Retinal pigment epithelial cell (primary cell): ENCODE data around the gene MRGPRX2.

Experiments
- DNase-seq: peaks from one replicate; pipeline ENCODE4 v3.0.0-alpha.2; 2010; ENCODE audit warnings: low read depth
- H3K4me3 ChIP-seq: 2 replicates; pipeline ENCODE4 v1.5.1; 2011; ENCODE audit warnings: mild to moderate bottlenecking, low read length, control low read depth, moderate library complexity
- TF ChIP-seq, protein P1 (sequence below): conservative IDR thresholded peaks from 2 replicates; pipeline ENCODE4 v1.5.1; 2011; ENCODE audit warnings: low read depth, low read length, control low read depth, inconsistent platforms

Gene MRGPRX2

DNA sequence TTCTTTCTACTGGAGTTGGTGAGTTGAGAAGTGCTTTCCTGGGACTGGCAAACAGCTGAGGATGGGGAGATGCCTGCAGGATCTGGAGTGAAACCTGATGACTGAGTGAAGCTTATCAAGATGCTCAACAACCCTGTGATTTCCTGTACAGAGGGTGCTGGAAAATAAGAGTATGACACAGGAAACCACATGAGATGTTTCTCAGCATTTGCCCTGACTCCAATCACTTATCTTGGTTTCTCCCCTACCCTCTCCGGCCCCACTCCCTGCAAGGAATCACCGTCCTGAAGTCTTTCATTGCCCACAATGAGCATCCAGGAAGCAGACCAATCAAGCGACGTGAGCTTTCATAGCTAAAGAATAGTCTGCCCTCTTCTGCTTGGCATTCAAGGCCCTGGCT, at the start of gene MRGPRX2:
TSS of gene MRGPRX2 (minus strand) at position 89 of the 400 bp plus-strand sequence. CDS start 4,315 bp downstream, outside the sequence.
- no peak within 1 kb of the TSS for H3K4me3 ChIP-seq
- DNase-seq: no peak
- TF ChIP-seq, protein P1, sequence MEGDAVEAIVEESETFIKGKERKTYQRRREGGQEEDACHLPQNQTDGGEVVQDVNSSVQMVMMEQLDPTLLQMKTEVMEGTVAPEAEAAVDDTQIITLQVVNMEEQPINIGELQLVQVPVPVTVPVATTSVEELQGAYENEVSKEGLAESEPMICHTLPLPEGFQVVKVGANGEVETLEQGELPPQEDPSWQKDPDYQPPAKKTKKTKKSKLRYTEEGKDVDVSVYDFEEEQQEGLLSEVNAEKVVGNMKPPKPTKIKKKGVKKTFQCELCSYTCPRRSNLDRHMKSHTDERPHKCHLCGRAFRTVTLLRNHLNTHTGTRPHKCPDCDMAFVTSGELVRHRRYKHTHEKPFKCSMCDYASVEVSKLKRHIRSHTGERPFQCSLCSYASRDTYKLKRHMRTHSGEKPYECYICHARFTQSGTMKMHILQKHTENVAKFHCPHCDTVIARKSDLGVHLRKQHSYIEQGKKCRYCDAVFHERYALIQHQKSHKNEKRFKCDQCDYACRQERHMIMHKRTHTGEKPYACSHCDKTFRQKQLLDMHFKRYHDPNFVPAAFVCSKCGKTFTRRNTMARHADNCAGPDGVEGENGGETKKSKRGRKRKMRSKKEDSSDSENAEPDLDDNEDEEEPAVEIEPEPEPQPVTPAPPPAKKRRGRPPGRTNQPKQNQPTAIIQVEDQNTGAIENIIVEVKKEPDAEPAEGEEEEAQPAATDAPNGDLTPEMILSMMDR: no peak

DNA sequence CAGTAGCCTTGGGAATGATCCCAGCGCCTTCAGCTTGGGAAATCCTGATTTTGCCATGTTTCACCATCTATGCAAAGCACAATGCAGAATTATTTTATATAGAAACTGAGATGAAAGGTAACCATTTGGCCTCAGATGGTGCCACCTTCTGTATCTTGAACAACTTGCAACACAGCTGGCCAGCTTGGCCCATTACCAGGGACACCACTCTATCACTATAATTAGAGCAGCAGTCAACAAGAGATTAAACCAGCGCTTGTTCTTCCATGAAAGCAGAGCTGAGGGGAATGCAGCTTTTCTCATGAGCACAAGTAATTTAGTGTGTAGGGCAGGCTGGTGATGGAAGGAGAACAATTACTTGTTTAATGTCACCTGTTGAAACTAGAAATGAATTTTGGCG, 49.8 kb upstream of the MRGPRX2 start:
- TF ChIP-seq, protein P1: no peak
- DNase-seq: no peak
- H3K4me3 ChIP-seq: no peak overlapping the region

DNA sequence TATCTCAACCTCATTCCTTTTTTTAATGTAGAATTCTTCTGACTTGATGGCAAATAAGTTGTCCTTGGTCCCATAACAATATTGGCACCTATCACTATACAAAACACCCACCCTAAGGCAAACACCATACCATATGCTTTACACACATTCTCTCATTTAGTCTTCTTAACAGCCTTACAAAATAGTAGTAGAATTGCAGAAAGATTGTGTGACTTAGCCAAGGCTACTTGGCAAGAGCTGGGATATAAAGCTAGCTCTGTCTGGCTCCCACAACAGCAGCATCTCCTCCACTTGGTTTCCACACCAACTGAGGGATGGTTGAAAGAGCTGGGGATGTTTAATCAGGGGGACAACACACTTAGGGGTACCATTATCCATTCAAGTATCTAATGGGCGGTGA, 46.6 kb upstream of the MRGPRX2 start:
- TF ChIP-seq, protein P1: no peak
- no peak overlapping the region for H3K4me3 ChIP-seq
- no peak for DNase-seq

DNA sequence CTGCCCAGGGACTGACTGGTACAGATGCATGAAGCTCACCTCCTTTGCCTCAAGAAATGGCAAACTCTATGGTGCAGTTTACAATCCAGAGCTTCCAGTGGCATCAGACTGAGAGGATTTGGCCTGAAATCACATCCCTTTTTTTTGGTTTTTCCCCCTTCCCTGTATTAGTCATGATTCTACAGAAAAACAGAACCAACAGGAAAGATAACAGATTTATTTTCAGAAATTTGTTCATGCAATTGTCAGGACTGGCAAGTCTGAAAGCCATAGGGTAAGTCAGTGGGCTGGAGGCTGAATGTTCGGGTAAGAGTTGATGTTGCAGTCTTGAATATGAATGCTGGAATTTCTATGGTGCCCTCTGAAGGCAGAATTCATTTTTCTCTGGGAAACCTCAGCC, 44.5 kb upstream of the MRGPRX2 start:
- no peak for DNase-seq
- TF ChIP-seq, protein P1: no peak
- H3K4me3 ChIP-seq: no peak overlapping the region

DNA sequence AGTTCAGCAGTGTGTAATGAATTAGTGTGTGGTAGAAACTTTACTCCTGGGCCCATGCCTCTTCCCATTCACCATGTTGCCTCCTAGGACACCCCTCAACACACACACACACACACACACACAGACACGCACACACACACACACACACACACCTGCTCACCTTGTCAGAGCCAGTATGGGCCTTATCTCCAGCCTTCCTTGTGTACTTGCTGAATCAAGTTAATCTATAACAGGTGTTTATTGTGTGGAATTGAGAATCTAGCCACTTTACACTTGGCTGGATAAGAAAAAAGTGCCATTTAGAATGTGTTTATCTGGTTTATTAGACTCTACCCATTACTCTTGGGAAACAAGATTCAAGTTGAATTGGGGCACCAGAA, 42.0 kb upstream of the MRGPRX2 start:
- H3K4me3 ChIP-seq: no peak overlapping the region
- TF ChIP-seq, protein P1: no peak
- DNase-seq: no peak

DNA sequence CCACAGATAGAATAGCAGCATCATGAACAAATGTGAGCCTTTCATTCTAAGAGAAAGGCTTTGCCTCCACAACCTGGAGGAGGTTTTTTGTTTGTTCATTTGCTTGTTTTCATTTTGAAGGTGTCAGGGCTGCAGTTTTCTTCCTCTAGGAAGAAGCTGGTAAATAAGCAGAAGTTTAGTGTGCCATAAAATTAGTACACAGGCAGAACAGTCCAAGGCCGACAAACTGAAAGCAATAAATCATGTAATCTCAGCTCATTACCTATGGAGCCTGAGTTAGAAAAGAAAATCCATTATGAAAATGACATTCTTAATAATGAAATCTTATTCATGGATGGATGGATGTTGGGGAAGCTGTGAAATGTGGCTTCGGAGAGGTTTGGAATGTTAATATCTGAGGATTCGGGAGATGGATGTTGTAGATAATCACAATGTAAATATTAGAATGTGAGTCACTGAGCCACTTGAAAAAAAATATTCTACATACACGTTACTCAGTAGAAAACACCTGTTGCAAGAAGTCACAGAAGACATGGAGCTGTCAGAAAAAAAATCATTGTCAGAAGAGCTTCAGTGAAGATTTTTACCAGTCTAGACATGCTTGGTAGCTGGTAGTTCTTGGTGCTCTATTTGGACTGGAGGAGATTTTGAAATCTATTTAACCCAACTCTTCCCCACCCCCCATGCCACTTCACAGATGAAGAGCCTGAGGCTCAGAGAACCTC, 41.4 kb upstream of the MRGPRX2 start:
- TF ChIP-seq, protein P1: no peak
- peak; percentile 15 for DNase-seq
- no peak overlapping the region for H3K4me3 ChIP-seq

DNA sequence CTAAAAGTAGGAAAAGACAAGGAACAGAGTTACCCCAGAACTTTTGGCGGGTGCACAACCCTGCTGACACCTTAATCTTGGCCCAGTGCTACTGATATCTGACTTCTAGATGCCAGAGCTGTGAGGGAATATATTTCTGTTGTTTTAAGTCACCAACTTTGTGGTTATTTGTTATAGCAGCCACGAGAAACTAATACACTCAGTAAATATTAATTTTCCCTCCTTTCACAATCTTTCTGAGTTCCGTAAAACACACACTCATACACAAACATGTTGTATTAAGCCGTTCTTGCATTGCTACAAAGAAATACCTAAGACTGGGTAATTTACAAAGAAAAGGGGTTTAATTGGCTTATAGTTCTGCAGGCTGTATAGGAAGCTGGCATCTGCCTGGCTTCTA, 40.4 kb upstream of the MRGPRX2 start:
- H3K4me3 ChIP-seq: no peak overlapping the region
- TF ChIP-seq, protein P1: no peak
- DNase-seq: no peak
